EH (cell line): ENCODE results near the gene DOC2B.
A peak's percentile ranks its signal among the peaks of the same experiment; 100 is the strongest.
"Not testable (repeated sequence)": the region's sequence is repeated elsewhere in the genome, so short reads cannot be mapped to it uniquely, and the experiment has no call there.

Source experiments
- DNase-seq: peaks from one replicate; pipeline ENCODE4 v3.0.0-alpha.2; 2015; ENCODE audit warnings: low read depth

Gene DOC2B

GRCh38 chr17:210402-210801 is 29.0 kb upstream of the DOC2B start:
- DNase-seq = no peak

GRCh38 chr17:208429-208828 is 27.0 kb upstream of the DOC2B start:
- no peak for DNase-seq

GRCh38 chr17:207775-208174 is 26.3 kb upstream of the DOC2B start:
- no peak for DNase-seq

GRCh38 chr17:206941-207560 is 25.6 kb upstream of the DOC2B start:
- no peak for DNase-seq

- not testable (repeated sequence) for DNase-seq
These were observed 25.0 kb upstream of the DOC2B start for GRCh38 chr17:206484-206883.

- no peak for DNase-seq
These were observed 24.4 kb upstream of the DOC2B start for GRCh38 chr17:205817-206216.

GRCh38 chr17:205148-205669 is 23.8 kb upstream of the DOC2B start:
- no peak for DNase-seq

- no peak for DNase-seq
These were observed 23.1 kb upstream of the DOC2B start for GRCh38 chr17:204427-205147.

GRCh38 chr17:202501-202951 is 21.1 kb upstream of the DOC2B start:
- DNase-seq = no peak

GRCh38 chr17:201736-202135 is 20.3 kb upstream of the DOC2B start:
- not testable (repeated sequence) for DNase-seq

- DNase-seq = not testable (repeated sequence)
These were observed 19.8 kb upstream of the DOC2B start for GRCh38 chr17:201257-201656.

- DNase-seq = no peak
These were observed 19.1 kb upstream of the DOC2B start for GRCh38 chr17:200586-200985.

- DNase-seq = no peak
These were observed 18.5 kb upstream of the DOC2B start for GRCh38 chr17:199806-200545.

- DNase-seq = peak; percentile 21
These were observed 17.7 kb upstream of the DOC2B start for GRCh38 chr17:199191-199604.

GRCh38 chr17:198225-198624 is 16.8 kb upstream of the DOC2B start:
- not testable (repeated sequence) for DNase-seq

- DNase-seq = no peak
These were observed 15.9 kb upstream of the DOC2B start for GRCh38 chr17:197352-197751.

- DNase-seq = no peak
These were observed 13.6 kb upstream of the DOC2B start for GRCh38 chr17:194828-195602.

GRCh38 chr17:193841-194806 is 12.7 kb upstream of the DOC2B start:
- no peak for DNase-seq

GRCh38 chr17:193426-193810 is 12.0 kb upstream of the DOC2B start:
- no peak for DNase-seq

- no peak for DNase-seq
These were observed 11.4 kb upstream of the DOC2B start for GRCh38 chr17:192666-193425.
